Measurements from ENCODE around the gene RPA4. TPM values are rescaled to one million over a fixed set of nuclear protein-coding genes. Genes with fewer than 3 reads are reported as not detected.

Gene RPA4
- total and polyA plus RNA-seq, 2 donors (not counting 1 experiment from before 2014, with no cell fraction given) = 0.31 to 2.7 TPM

DNA sequence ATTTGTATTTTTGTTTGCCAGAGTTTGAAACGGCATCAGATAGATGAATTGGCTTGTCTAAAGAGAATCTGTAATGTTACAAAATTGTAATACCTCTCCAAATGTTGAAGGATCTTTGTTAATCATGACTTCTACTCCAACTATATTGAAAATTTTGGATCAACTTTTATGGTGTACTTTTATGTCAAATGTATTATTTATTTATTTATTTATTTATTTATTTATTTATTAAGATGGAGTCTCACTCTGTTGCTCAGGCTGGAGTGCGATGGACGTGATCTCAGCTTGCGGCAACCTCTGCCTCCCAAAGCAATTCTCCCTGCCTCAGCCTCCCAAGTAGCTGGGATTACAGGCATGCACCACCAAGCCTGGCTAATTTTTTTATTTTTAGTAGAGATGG is 36.0 kb downstream of the RPA4 start:
- Histone ChIP-seq H3K4me2 (replicated peaks; ENCODE audit: low read depth, low read length, poor library complexity, severe bottlenecking) (no peak overlapping the region), H3K4me3 (ENCODE audit: control extremely low read depth in 1 of 5, extremely low read depth in 1 of 5, insufficient read depth in 1 of 5, low read depth in 2 of 5, low read length in 4 of 5) (no peak overlapping the region), H3K9me3 (ENCODE audit: control extremely low read depth in 1 of 3, control insufficient read depth in 2 of 3, insufficient read depth in 1 of 3, low read length in 2 of 3) (no peaks in the 10 kb centered on the region), H3K36me3 (replicated peaks in 1 of 2; ENCODE audit: control extremely low read depth in 1 of 2, control insufficient read depth in 1 of 2, extremely low read depth in 1 of 2, insufficient read depth in 2 of 2, low read length in 1 of 2) (no peaks in the 10 kb centered on the region), H3K9ac (ENCODE audit: low read length) (no peak overlapping the region), H3K79me2 (ENCODE audit: control insufficient read depth, insufficient read depth, low read length) (no peaks in the 10 kb centered on the region), H4K20me1 (ENCODE audit: control insufficient read depth, insufficient read depth, low read length, poor library complexity, severe bottlenecking) (no peaks in the 10 kb centered on the region), H3K27me3 (replicated peaks in 1 of 4; ENCODE audit: control extremely low read depth in 1 of 4, control insufficient read depth in 3 of 4, insufficient read depth in 4 of 4, low read length in 3 of 4) (no peaks in the 10 kb centered on the region), H3K4me1 (ENCODE audit: control insufficient read depth in 2 of 2, insufficient read depth in 2 of 2, low read length in 2 of 2) (no peaks in the 10 kb centered on the region), H3K27ac (ENCODE audit: low read length in 2 of 2) (no peak overlapping the region), H2AFZ (ENCODE audit: insufficient read depth, low read depth, low read length, poor library complexity, severe bottlenecking) (no peak overlapping the region)
- no peaks in the 10 kb centered on the region for H3K9me3 Mint-ChIP-seq (ENCODE audit: insufficient read depth)
- DNase-seq (no peak), ATAC-seq (ENCODE audit: low read depth) (no peak)
- no peaks in the 10 kb centered on the region for H3K4me1 Mint-ChIP-seq
- H3K4me3 Mint-ChIP-seq = no peak overlapping the region
- intact Hi-C loops (cut with micrococcal nuclease) = no loop called here
- POLR2A ChIA-PET = no interaction called here
- TF ChIP-seq, protein P1, sequence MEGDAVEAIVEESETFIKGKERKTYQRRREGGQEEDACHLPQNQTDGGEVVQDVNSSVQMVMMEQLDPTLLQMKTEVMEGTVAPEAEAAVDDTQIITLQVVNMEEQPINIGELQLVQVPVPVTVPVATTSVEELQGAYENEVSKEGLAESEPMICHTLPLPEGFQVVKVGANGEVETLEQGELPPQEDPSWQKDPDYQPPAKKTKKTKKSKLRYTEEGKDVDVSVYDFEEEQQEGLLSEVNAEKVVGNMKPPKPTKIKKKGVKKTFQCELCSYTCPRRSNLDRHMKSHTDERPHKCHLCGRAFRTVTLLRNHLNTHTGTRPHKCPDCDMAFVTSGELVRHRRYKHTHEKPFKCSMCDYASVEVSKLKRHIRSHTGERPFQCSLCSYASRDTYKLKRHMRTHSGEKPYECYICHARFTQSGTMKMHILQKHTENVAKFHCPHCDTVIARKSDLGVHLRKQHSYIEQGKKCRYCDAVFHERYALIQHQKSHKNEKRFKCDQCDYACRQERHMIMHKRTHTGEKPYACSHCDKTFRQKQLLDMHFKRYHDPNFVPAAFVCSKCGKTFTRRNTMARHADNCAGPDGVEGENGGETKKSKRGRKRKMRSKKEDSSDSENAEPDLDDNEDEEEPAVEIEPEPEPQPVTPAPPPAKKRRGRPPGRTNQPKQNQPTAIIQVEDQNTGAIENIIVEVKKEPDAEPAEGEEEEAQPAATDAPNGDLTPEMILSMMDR (IDR thresholded peaks at IDR 0.05) = no peak
- no peak for TF ChIP-seq EZH2 (IDR thresholded peaks at IDR 0.05; ENCODE audit: borderline replicate concordance, insufficient read depth, low read depth, low read length, poor library complexity, severe bottlenecking)
- no peaks in the 10 kb centered on the region for H3K27me3 Mint-ChIP-seq
- WGBS (ENCODE audit: insufficient coverage) = no CpG with 5 or more reads among the region's 4 CpGs
- CTCF ChIA-PET = no interaction called here
- H3K27ac Mint-ChIP-seq = no peak overlapping the region

DNA sequence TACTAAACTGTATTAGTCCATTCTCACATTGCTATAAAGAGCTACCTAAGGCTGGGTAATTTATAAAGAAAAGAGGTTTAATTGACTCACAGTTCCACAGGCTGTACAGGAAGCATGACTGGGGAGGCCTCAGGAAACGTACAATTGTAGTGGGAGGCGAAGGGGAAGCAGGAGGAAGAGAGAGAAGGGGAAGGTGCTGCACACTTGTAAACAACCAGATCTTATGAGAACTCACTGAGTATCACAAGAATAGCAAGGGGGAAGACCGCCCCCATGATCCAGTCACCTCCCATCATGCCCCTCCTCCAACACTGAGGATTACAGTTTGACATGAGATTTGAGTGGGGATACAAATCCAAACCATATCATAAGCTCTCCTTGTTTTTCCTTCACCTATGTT is 40.9 kb downstream of the RPA4 start:
- Histone ChIP-seq H3K27ac (ENCODE audit: low read length in 2 of 2) (no peak overlapping the region), H3K9me3 (ENCODE audit: control extremely low read depth in 1 of 3, control insufficient read depth in 2 of 3, insufficient read depth in 1 of 3, low read length in 2 of 3) (no peaks in the 10 kb centered on the region), H3K27me3 (replicated peaks in 1 of 4; ENCODE audit: control extremely low read depth in 1 of 4, control insufficient read depth in 3 of 4, insufficient read depth in 4 of 4, low read length in 3 of 4) (no peaks in the 10 kb centered on the region), H3K4me1 (ENCODE audit: control insufficient read depth in 2 of 2, insufficient read depth in 2 of 2, low read length in 2 of 2) (no peaks in the 10 kb centered on the region), H3K4me3 (ENCODE audit: control extremely low read depth in 1 of 5, extremely low read depth in 1 of 5, insufficient read depth in 1 of 5, low read depth in 2 of 5, low read length in 4 of 5) (no peak overlapping the region), H3K4me2 (replicated peaks; ENCODE audit: low read depth, low read length, poor library complexity, severe bottlenecking) (no peak overlapping the region), H4K20me1 (ENCODE audit: control insufficient read depth, insufficient read depth, low read length, poor library complexity, severe bottlenecking) (no peaks in the 10 kb centered on the region), H2AFZ (ENCODE audit: insufficient read depth, low read depth, low read length, poor library complexity, severe bottlenecking) (no peak overlapping the region), H3K79me2 (ENCODE audit: control insufficient read depth, insufficient read depth, low read length) (no peaks in the 10 kb centered on the region), H3K9ac (ENCODE audit: low read length) (no peak overlapping the region), H3K36me3 (replicated peaks in 1 of 2; ENCODE audit: control extremely low read depth in 1 of 2, control insufficient read depth in 1 of 2, extremely low read depth in 1 of 2, insufficient read depth in 2 of 2, low read length in 1 of 2) (no peaks in the 10 kb centered on the region)
- POLR2A ChIA-PET = no interaction called here
- H3K4me1 Mint-ChIP-seq = peaks cover 2% of the 10 kb centered on the region
- no peaks in the 10 kb centered on the region for H3K27me3 Mint-ChIP-seq
- H3K9me3 Mint-ChIP-seq (ENCODE audit: insufficient read depth) = no peaks in the 10 kb centered on the region
- H3K27ac Mint-ChIP-seq = no peak overlapping the region
- ATAC-seq (ENCODE audit: low read depth) = no peak
- DNase-seq = no peak
- H3K4me3 Mint-ChIP-seq = no peak overlapping the region
- CTCF ChIA-PET = no interaction called here
- TF ChIP-seq, protein P1 (IDR thresholded peaks at IDR 0.05) = no peak
- intact Hi-C loops (cut with micrococcal nuclease) = no loop called here
- WGBS (ENCODE audit: insufficient coverage) = no CpG with 5 or more reads among the region's 3 CpGs
